HepG2 (cell line): ENCODE results near the gene DLG5. TPM values are rescaled to one million over a fixed set of nuclear protein-coding genes. Genes with fewer than 3 reads are reported as not detected.

Source experiments
- ASH2L ChIP-seq: fragments of 300-600, 200-600 bp; sonication (generic); IDR thresholded peaks from 2 replicates; pipeline ENCODE4 v1.7.0; 2017; ENCODE audit warnings: low read depth, mild to moderate bottlenecking, moderate library complexity, mixed read lengths, low read length; ENCODE audit not compliant: insufficient read length
- MAX ChIP-seq: IDR thresholded peaks from 2 replicates; pipeline ENCODE4 v1.6.1; 2012; ENCODE audit warnings: inconsistent platforms
- MTA3 ChIP-seq: sonication (generic); formaldehyde crosslinking; IDR thresholded peaks from 2 replicates; pipeline ENCODE4 v1.4.0; 2020; ENCODE audit warnings: missing genetic modification reagents
- NFKBIZ ChIP-seq: IDR thresholded peaks from 2 replicates; pipeline ENCODE4 v1.6.1; 2018; ENCODE audit warnings: missing genetic modification reagents, missing compliant biosample characterization
- NFRKB ChIP-seq: fragments of 450-650 bp; IDR thresholded peaks from 2 replicates; pipeline ENCODE4 v1.6.1; 2017
- RAD21 ChIP-seq: fragments of 450-650 bp; formaldehyde crosslinking; IDR thresholded peaks from 2 replicates; pipeline ENCODE4 v1.5.0; 2020; ENCODE audit warnings: mild to moderate bottlenecking
- REST ChIP-seq, 2 experiments: IDR thresholded peaks; 2 replicates each; pipeline ENCODE4 v1.6.1; 2011 to 2012; ENCODE audit warnings: low read length in 2 of 2, borderline replicate concordance in 1 of 2, low read depth in 1 of 2, mild to moderate bottlenecking in 1 of 2, moderate library complexity in 1 of 2
- REXO4 ChIP-seq: sonication (generic); formaldehyde crosslinking; IDR thresholded peaks from 2 replicates; pipeline ENCODE4 v1.8.0; 2022; ENCODE audit warnings: missing genetic modification reagents, mild to moderate bottlenecking, borderline replicate concordance
- SETDB1 ChIP-seq: sonication (generic); formaldehyde crosslinking; IDR thresholded peaks from 2 replicates; pipeline ENCODE4 v1.5.1; 2020; ENCODE audit warnings: missing genetic modification reagents, mild to moderate bottlenecking, borderline replicate concordance
- SOX13 ChIP-seq, 3 experiments: fragments of 450-650 bp in 1 of 3; sonication (generic) in 1 of 3; formaldehyde crosslinking in 1 of 3; IDR thresholded peaks in 2 of 3; conservative IDR thresholded peaks in 1 of 3; 2 replicates each; pipeline versions ENCODE4 v1.5.0 to v1.6.1; 2016 to 2020; ENCODE audit warnings: antibody characterized with exemption in 1 of 3, mild to moderate bottlenecking in 1 of 3, missing compliant biosample characterization in 1 of 3, missing genetic modification reagents in 1 of 3, moderate library complexity in 1 of 3
- U2AF2 ChIP-seq: fragments of 200-400 bp; formaldehyde crosslinking; IDR thresholded peaks from 2 replicates; pipeline ENCODE4 v1.6.1; 2017; ENCODE audit warnings: low read depth, mild to moderate bottlenecking, low read length
- YY1 ChIP-seq: IDR thresholded peaks from 2 replicates; pipeline ENCODE4 v1.6.1; 2011; ENCODE audit warnings: low read length, low read depth, moderate library complexity, mild to moderate bottlenecking; ENCODE audit not compliant: insufficient read depth, insufficient replicate concordance
- ZNF460 ChIP-seq: sonication (generic); formaldehyde crosslinking; IDR thresholded peaks from 2 replicates; pipeline ENCODE4 v1.5.1; 2020; ENCODE audit warnings: missing genetic modification reagents, mild to moderate bottlenecking, borderline replicate concordance
- ZNF550 ChIP-seq: sonication (generic); formaldehyde crosslinking; IDR thresholded peaks from 2 replicates; pipeline ENCODE4 v1.4.0; 2020; ENCODE audit warnings: mild to moderate bottlenecking, missing genetic modification reagents, borderline replicate concordance
- ZNF574 ChIP-seq: sonication (generic); formaldehyde crosslinking; IDR thresholded peaks from 2 replicates; pipeline ENCODE4 v1.4.0; 2020; ENCODE audit warnings: missing genetic modification reagents
- ZNF704 ChIP-seq: sonication (generic); formaldehyde crosslinking; IDR thresholded peaks from 2 replicates; pipeline ENCODE4 v1.8.1; 2023; ENCODE audit warnings: mild to moderate bottlenecking, inconsistent platforms, moderate library complexity, missing genetic modification reagents, borderline replicate concordance
- ZNF816 ChIP-seq: sonication (generic); formaldehyde crosslinking; IDR thresholded peaks from 2 replicates; pipeline ENCODE4 v1.8.0; 2022; ENCODE audit warnings: missing genetic modification reagents, mild to moderate bottlenecking, borderline replicate concordance
- polyA plus RNA-seq, 8 experiments: library from polyadenylated mRNA; depleted of rRNA in 3 of 8; stranded (reverse) in 7 of 8; unstranded in 1 of 8; fragments of >200 nt; fragmentation: Illumina TruSeq in 4 of 8; extraction: Trizol in 4 of 8; gene quantifications; 2 replicates each; pipeline versions ENCODE4 v1.2.1 to v1.2.3, GENCODE V29; 2011 to 2016; ENCODE audit warnings: low read depth in 4 of 8, missing spikeins in 1 of 8, mixed read lengths in 1 of 8; ENCODE audit not compliant: insufficient read depth in 1 of 8
- total RNA-seq, 5 experiments: library from RNA; depleted of rRNA; stranded (reverse); fragments of >200 nt; fragmentation: Illumina TruSeq; extraction: Trizol; gene quantifications; 2 replicates each; pipeline ENCODE4 v1.2.3, GENCODE V29; 2016; ENCODE audit warnings: low read depth in 1 of 5

The DLG5 gene
- total and polyA plus RNA-seq, 2 of the 13 experiments (the other 11 are each of a cell fraction or from before 2014, with no cell fraction given), result 15.5 to 18.2 TPM

- peak; percentile 77 for TF ChIP-seq MAX
- peak; percentile 85 for TF ChIP-seq ZNF574 (CRISPR knock-in tag)
- TF ChIP-seq ZNF816 (CRISPR knock-in tag), result peak; percentile 64; the same call in 1 of the 2 replicates
- TF ChIP-seq REST (IDR thresholded peaks at IDR 0.05; ENCODE audit: borderline replicate concordance in 1 of 2, low read depth in 1 of 2, low read length in 2 of 2), result peak in 1 of 2 experiments; percentile 69; a peak in 2 of 4 replicates
- TF ChIP-seq RAD21 (CRISPR knock-in tag), result no peak; the same call in 1 of the 2 replicates
- TF ChIP-seq REXO4 (CRISPR knock-in tag), result no peak
- peak; percentile 79 for TF ChIP-seq SOX13 (IDR thresholded peaks at IDR 0.05)
- TF ChIP-seq SOX13 (CRISPR knock-in tag; conservative IDR thresholded peaks at IDR 0.05 in 1 of 2, IDR thresholded peaks at IDR 0.05 in 1 of 2), result peak in 1 of 2 experiments; percentile 94; a peak in 2 of 4 replicates
- TF ChIP-seq ZNF704 (CRISPR knock-in tag), result peak; percentile 34; the same call in 1 of the 2 replicates
- TF ChIP-seq ASH2L, result peak; percentile 79
- TF ChIP-seq MTA3 (CRISPR knock-in tag), result no peak
- TF ChIP-seq U2AF2, result no peak
- no peak for TF ChIP-seq NFRKB
- no peak for TF ChIP-seq ZNF550 (CRISPR knock-in tag)
- no peak for TF ChIP-seq SETDB1
- peak; percentile 94 for TF ChIP-seq NFKBIZ (CRISPR knock-in tag)
- TF ChIP-seq YY1, result peak; percentile 67
- peak; percentile 73; the same call in 1 of the 2 replicates for TF ChIP-seq ZNF460 (CRISPR knock-in tag)
Observed at GRCh38 chr10:77849039-77849664, 77.4 kb downstream of the DLG5 start (continued).
